Hepatocyte (in vitro differentiated cells): Measurements from ENCODE around the gene CTSL. TPM values are rescaled to one million over a fixed set of nuclear protein-coding genes. Genes with fewer than 3 reads are reported as not detected.

ENCODE experiments used
- DNase-seq: peaks from one replicate; pipeline ENCODE4 v3.0.0-alpha.2; 2016; ENCODE audit warnings: low spot score
- H2AFZ ChIP-seq: fragments of 200-600 bp; sonication (generic); 2 replicates; pipeline ENCODE4 v1.6.0; 2016; ENCODE audit warnings: antibody characterized with exemption, mild to moderate bottlenecking
- H3K27ac ChIP-seq: fragments of 200-600 bp; sonication (generic); 2 replicates; pipeline ENCODE4 v1.5.1; 2016; ENCODE audit warnings: mild to moderate bottlenecking
- H3K27me3 ChIP-seq: fragments of 200-600 bp; sonication (generic); 2 replicates; pipeline ENCODE4 v1.6.1; 2016
- H3K36me3 ChIP-seq: fragments of 200-600 bp; sonication (generic); replicated peaks from 2 replicates; pipeline ENCODE4 v1.5.1; 2016; ENCODE audit warnings: low read depth; ENCODE audit not compliant: insufficient read depth
- H3K4me1 ChIP-seq: fragments of 200-600 bp; sonication (generic); 2 replicates; pipeline ENCODE4 v1.5.1; 2016; ENCODE audit warnings: mild to moderate bottlenecking, moderate library complexity; ENCODE audit not compliant: insufficient read depth
- H3K4me2 ChIP-seq: fragments of 200-600 bp; sonication (generic); 2 replicates; pipeline ENCODE4 v1.6.0; 2016
- H3K4me3 ChIP-seq: fragments of 200-600 bp; sonication (generic); 2 replicates; pipeline ENCODE4 v1.5.1; 2016; ENCODE audit warnings: mild to moderate bottlenecking
- H3K79me2 ChIP-seq: fragments of 200-600 bp; sonication (generic); 2 replicates; pipeline ENCODE4 v1.6.0; 2017; ENCODE audit warnings: mild to moderate bottlenecking
- H3K9me2 ChIP-seq: fragments of 200-600 bp; sonication (generic); replicated peaks from 2 replicates; pipeline ENCODE4 v1.6.0; 2017; ENCODE audit warnings: mild to moderate bottlenecking; ENCODE audit not compliant: insufficient read depth
- H3K9me3 ChIP-seq: fragments of 200-600 bp; sonication (generic); 2 replicates; pipeline ENCODE4 v1.5.1; 2016; ENCODE audit warnings: low read depth, mild to moderate bottlenecking
- H4K20me1 ChIP-seq: fragments of 200-600 bp; sonication (generic); 2 replicates; pipeline ENCODE4 v1.6.0; 2016; ENCODE audit warnings: mild to moderate bottlenecking; ENCODE audit not compliant: insufficient read depth, poor library complexity, severe bottlenecking
- CTCF ChIP-seq: fragments of 200-600 bp; sonication (generic); IDR thresholded peaks from 2 replicates; pipeline ENCODE4 v1.5.1; 2016; ENCODE audit warnings: antibody characterized with exemption, mild to moderate bottlenecking; ENCODE audit not compliant: poor library complexity
- EZH2 ChIP-seq: fragments of 200-600 bp; sonication (generic); IDR thresholded peaks from 2 replicates; pipeline ENCODE4 v1.6.1; 2016; ENCODE audit warnings: antibody characterized with exemption, mild to moderate bottlenecking, borderline replicate concordance
- EZH2phosphoT487 ChIP-seq: fragments of 200-600 bp; sonication (generic); IDR thresholded peaks from one replicate; pipeline ENCODE4 v1.6.1; 2018; ENCODE audit warnings: antibody characterized with exemption, mild to moderate bottlenecking, low read depth, moderate library complexity; ENCODE audit not compliant: unreplicated experiment, severe bottlenecking
- WGBS: methylation state at CpG from one replicate; pipeline ENCODE4 v1.1.6; 2016; ENCODE audit warnings: low lambda C conversion rate; ENCODE audit errors: missing lambda C conversion rate; 5-methylcytosine and 5-hydroxymethylcytosine counted together
- polyA plus RNA-seq: library from polyadenylated mRNA; unstranded; fragments of >200 nt; fragmentation: Nextera tagmentation; extraction: Ambion mirVana; gene quantifications from 2 replicates; pipeline ENCODE4 v1.2.1, GENCODE V29; 2016
- total RNA-seq: library from RNA; depleted of rRNA; stranded (reverse); fragments of >200 nt; gene quantifications from 2 replicates; pipeline ENCODE4 v1.2.3, GENCODE V29; 2014

CTSL gene
- total and polyA plus RNA-seq, 2 experiments from 2014 or later, result 341 to 365 TPM

GRCh38 chr9:87716141-87716540 is 9.8 kb upstream of the CTSL start:
- TF ChIP-seq EZH2phosphoT487 (no peak), CTCF (no peak), EZH2 (no peak)
- no peaks in the 10 kb centered on the region for H3K27me3 ChIP-seq
- no peaks in the 10 kb centered on the region for H3K9me3 ChIP-seq
- 39% methylated on average over 2 of the region's 2 CpGs for WGBS
- no peaks in the 10 kb centered on the region for H3K36me3 ChIP-seq
- H3K27ac ChIP-seq, result peak overlapping the region; percentile 89
- H2AFZ ChIP-seq, result no peak overlapping the region
- H4K20me1 ChIP-seq, result no peaks in the 10 kb centered on the region
- no peak overlapping the region for H3K4me2 ChIP-seq
- H3K4me3 ChIP-seq, result no peak overlapping the region
- no peaks in the 10 kb centered on the region for H3K79me2 ChIP-seq
- H3K9me2 ChIP-seq, result no peaks in the 10 kb centered on the region
- peak; percentile 56 for DNase-seq
- peaks cover 37% of the 10 kb centered on the region for H3K4me1 ChIP-seq

GRCh38 chr9:87717456-87717855 is 8.5 kb upstream of the CTSL start:
- Histone ChIP-seq H3K4me1 (peaks cover 25% of the 10 kb centered on the region), H3K4me2 (no peak overlapping the region), H4K20me1 (no peaks in the 10 kb centered on the region), H3K27ac (no peak overlapping the region), H3K9me3 (no peaks in the 10 kb centered on the region), H3K9me2 (no peaks in the 10 kb centered on the region), H3K79me2 (no peaks in the 10 kb centered on the region), H3K27me3 (no peaks in the 10 kb centered on the region), H2AFZ (no peak overlapping the region), H3K4me3 (no peak overlapping the region), H3K36me3 (no peaks in the 10 kb centered on the region)
- WGBS, result 91% methylated on average over 1 of the region's 1 CpG
- no peak for DNase-seq
- no peak for TF ChIP-seq CTCF
- TF ChIP-seq EZH2phosphoT487, result no peak
- TF ChIP-seq EZH2, result no peak

- no peaks in the 10 kb centered on the region for H3K27me3 ChIP-seq
- H3K4me3 ChIP-seq, result no peak overlapping the region
- no peak overlapping the region for H3K4me2 ChIP-seq
- 95% methylated on average over 3 of the region's 3 CpGs for WGBS
- no peak overlapping the region for H2AFZ ChIP-seq
- H3K4me1 ChIP-seq, result peaks cover 22% of the 10 kb centered on the region
- no peak for DNase-seq
- H3K9me2 ChIP-seq, result no peaks in the 10 kb centered on the region
- TF ChIP-seq CTCF (no peak), EZH2phosphoT487 (no peak), EZH2 (no peak)
- H3K36me3 ChIP-seq, result no peaks in the 10 kb centered on the region
- no peaks in the 10 kb centered on the region for H3K79me2 ChIP-seq
- no peaks in the 10 kb centered on the region for H3K9me3 ChIP-seq
- H3K27ac ChIP-seq, result no peak overlapping the region
- no peaks in the 10 kb centered on the region for H4K20me1 ChIP-seq
Measured at GRCh38 chr9:87718231-87718630, 7.7 kb upstream of the CTSL start.
